Measurements from ENCODE around the gene RIN3.

RIN3 gene

GRCh38 chr14:92716131-92716530, 202.6 kb downstream of the RIN3 start:
- no peak for DNase-seq (ENCODE audit: low read depth)
- H3K4me3 ChIP-seq (ENCODE audit: control insufficient read depth, low read depth, low read length) = no peak overlapping the region
- TF ChIP-seq CTCF (conservative IDR thresholded peaks at IDR 0.05; ENCODE audit: control insufficient read depth, insufficient read depth, low read depth, low read length) = no peak

GRCh38 chr14:92717571-92718042, 204.0 kb downstream of the RIN3 start:
- DNase-seq (ENCODE audit: low read depth) = peak; percentile 66
- no peak overlapping the region for H3K4me3 ChIP-seq (ENCODE audit: control insufficient read depth, low read depth, low read length)
- TF ChIP-seq CTCF (conservative IDR thresholded peaks at IDR 0.05; ENCODE audit: control insufficient read depth, insufficient read depth, low read depth, low read length) = no peak

GRCh38 chr14:92718664-92719063, 205.1 kb downstream of the RIN3 start:
- DNase-seq (ENCODE audit: low read depth) = peak; percentile 92
- no peak overlapping the region for H3K4me3 ChIP-seq (ENCODE audit: control insufficient read depth, low read depth, low read length)
- no peak for TF ChIP-seq CTCF (conservative IDR thresholded peaks at IDR 0.05; ENCODE audit: control insufficient read depth, insufficient read depth, low read depth, low read length)

- no peak for TF ChIP-seq CTCF (conservative IDR thresholded peaks at IDR 0.05; ENCODE audit: control insufficient read depth, insufficient read depth, low read depth, low read length)
- peak; percentile 89 for DNase-seq (ENCODE audit: low read depth)
- no peak overlapping the region for H3K4me3 ChIP-seq (ENCODE audit: control insufficient read depth, low read depth, low read length)
These were observed 205.8 kb downstream of the RIN3 start for GRCh38 chr14:92719421-92719820.

GRCh38 chr14:92719890-92720323, 206.3 kb downstream of the RIN3 start:
- H3K4me3 ChIP-seq (ENCODE audit: control insufficient read depth, low read depth, low read length) = no peak overlapping the region
- no peak for TF ChIP-seq CTCF (conservative IDR thresholded peaks at IDR 0.05; ENCODE audit: control insufficient read depth, insufficient read depth, low read depth, low read length)
- peak; percentile 81 for DNase-seq (ENCODE audit: low read depth)

- DNase-seq (ENCODE audit: low read depth) = peak; percentile 85
- TF ChIP-seq CTCF (conservative IDR thresholded peaks at IDR 0.05; ENCODE audit: control insufficient read depth, insufficient read depth, low read depth, low read length) = no peak
These were observed 211.1 kb downstream of the RIN3 start for GRCh38 chr14:92724516-92725340.

More at GRCh38 chr14:92724516-92725340, 211.1 kb downstream of the RIN3 start:
- no peak overlapping the region for H3K4me3 ChIP-seq (ENCODE audit: control insufficient read depth, low read depth, low read length)

Data from fibroblast of mammary gland (primary cell).